GM10266 (cell line): ENCODE measurements around the gene CTNNAL1.
"Not testable (repeated sequence)": the region's sequence is repeated elsewhere in the genome, so short reads cannot be mapped to it uniquely, and the experiment has no call there.

Source experiments
- DNase-seq: peaks from one replicate; pipeline ENCODE4 v3.0.0; 2012; ENCODE audit errors: extremely low spot score
- TF ChIP-seq, protein P1 (sequence below): IDR thresholded peaks from 2 replicates; pipeline ENCODE4 v1.5.1; 2012; ENCODE audit warnings: mild to moderate bottlenecking, low read depth; ENCODE audit not compliant: control insufficient read depth, insufficient read depth; ENCODE audit errors: missing control alignments

CTNNAL1 gene, protein sequence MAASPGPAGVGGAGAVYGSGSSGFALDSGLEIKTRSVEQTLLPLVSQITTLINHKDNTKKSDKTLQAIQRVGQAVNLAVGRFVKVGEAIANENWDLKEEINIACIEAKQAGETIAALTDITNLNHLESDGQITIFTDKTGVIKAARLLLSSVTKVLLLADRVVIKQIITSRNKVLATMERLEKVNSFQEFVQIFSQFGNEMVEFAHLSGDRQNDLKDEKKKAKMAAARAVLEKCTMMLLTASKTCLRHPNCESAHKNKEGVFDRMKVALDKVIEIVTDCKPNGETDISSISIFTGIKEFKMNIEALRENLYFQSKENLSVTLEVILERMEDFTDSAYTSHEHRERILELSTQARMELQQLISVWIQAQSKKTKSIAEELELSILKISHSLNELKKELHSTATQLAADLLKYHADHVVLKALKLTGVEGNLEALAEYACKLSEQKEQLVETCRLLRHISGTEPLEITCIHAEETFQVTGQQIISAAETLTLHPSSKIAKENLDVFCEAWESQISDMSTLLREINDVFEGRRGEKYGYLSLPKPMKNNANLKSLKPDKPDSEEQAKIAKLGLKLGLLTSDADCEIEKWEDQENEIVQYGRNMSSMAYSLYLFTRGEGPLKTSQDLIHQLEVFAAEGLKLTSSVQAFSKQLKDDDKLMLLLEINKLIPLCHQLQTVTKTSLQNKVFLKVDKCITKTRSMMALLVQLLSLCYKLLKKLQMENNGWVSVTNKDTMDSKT

DNA sequence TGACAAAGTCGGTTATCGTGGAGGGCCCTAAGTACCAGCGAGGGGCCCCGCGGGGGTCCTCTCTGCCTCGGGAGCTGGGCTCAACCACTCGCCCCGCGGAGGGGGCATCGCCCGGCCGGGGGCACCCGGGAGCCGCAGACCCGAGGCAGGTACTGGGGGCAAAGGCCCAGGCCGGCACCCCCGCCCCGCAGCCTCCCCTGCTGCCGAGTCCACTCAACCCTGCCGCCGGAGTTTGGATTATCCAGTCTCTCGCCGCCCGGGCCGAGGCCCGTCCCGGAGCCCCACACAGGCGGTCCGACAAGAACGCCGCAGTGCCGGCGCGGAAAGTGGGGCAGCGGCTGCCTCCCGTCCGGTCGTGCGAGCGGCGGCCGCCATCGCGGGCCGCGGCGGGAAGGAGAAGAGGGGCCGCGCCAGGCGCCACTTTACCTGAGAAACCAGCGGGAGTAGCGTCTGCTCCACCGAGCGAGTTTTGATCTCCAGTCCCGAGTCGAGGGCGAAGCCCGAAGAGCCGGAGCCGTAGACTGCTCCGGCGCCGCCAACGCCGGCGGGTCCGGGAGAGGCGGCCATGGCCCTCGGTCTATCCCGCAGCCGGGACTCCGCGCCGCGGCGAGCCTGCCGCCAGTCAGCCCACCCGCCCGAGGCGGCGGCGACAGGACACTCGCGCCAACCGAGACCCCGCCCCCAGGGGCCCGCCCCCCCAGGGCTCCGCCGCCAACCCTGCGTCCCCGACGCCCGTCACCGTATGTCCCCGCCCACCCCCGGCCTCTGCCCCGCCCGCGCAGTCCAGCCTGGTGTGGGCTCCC, at the start of gene CTNNAL1:
CTNNAL1 (minus strand) TSS at position 624 of the 803 bp plus-strand sequence; CDS start at position 567, 57 bp downstream.
- TF ChIP-seq, protein P1, sequence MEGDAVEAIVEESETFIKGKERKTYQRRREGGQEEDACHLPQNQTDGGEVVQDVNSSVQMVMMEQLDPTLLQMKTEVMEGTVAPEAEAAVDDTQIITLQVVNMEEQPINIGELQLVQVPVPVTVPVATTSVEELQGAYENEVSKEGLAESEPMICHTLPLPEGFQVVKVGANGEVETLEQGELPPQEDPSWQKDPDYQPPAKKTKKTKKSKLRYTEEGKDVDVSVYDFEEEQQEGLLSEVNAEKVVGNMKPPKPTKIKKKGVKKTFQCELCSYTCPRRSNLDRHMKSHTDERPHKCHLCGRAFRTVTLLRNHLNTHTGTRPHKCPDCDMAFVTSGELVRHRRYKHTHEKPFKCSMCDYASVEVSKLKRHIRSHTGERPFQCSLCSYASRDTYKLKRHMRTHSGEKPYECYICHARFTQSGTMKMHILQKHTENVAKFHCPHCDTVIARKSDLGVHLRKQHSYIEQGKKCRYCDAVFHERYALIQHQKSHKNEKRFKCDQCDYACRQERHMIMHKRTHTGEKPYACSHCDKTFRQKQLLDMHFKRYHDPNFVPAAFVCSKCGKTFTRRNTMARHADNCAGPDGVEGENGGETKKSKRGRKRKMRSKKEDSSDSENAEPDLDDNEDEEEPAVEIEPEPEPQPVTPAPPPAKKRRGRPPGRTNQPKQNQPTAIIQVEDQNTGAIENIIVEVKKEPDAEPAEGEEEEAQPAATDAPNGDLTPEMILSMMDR: peak; percentile 6
- DNase-seq: peak; percentile 96

DNA sequence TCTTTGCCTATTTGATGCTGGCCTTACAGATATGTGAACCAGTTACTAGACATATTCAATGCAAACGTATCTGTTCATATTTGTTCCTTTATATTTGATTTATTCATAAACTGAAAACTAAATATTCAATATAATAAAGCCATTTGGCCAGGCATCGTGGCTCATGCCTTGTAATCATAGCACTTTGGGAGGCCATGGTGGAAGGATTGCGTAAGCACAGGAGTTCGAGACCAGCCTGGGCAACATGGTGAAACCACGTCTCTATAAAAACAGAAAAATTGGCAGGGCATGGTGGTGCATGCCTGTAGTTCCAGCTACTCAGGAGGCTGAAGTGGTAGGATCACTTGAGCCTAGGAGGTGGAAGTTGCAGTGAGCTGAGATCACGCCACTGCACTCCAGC, 49.2 kb upstream of the CTNNAL1 start:
- TF ChIP-seq, protein P1: no peak
- DNase-seq: no peak

DNA sequence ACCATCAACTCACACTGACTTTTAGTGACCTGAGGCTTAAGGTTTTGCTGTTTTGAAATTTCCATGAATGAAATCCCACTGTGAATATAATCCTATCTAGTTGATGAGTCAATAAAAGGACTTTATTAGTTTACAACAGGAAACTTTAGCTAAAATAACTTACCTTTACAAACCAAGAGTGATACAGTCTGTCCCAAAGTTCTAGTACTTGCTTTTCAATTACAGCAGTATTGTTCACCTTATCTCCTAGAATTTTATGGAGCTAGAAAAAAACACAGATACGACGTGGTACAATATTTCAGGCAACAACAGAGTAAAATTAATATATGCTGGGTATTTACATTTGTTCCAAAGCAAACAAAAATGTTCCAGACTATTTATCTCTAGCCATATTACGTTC, 46.9 kb upstream of the CTNNAL1 start:
- no peak for DNase-seq
- TF ChIP-seq, protein P1: no peak

DNA sequence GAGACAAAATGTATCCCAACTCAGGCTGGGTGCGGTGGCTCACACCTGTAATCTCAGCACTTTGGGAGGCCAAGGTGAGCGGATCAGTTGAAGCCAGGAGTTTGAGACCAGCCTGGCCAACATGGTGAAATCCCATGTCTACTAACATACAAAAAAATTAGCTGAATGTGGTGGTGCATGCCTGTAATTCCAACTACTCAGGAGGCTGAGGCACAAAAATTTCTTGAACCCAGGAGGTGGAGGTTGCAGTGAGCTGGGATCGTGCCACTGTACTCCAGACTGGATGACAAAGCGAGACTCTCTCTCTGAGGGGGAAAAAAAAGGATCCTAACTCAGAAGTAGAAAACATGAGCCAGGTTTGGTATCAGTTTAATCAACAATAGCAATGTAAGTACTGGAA, 39.8 kb upstream of the CTNNAL1 start:
- DNase-seq: not testable (repeated sequence)

DNA sequence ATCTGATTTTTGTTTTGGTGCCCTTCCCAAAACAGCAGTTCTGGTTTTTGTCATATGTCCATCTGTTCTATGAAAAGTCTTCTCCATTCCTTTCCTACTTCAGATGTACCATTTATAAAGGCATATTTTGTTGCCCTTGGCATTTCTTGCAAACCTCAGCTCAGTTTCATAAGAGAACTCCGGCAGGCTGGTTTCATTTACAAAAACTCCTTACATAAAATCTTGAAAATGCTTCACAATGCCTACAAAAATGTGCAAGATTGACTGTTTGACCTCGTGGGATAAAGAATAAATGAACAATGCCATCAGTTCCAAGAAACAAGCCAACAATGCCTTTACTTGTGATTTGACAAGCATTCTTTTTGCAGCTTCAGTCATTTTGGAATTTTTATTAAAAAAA, 39.1 kb upstream of the CTNNAL1 start:
- DNase-seq: no peak

DNA sequence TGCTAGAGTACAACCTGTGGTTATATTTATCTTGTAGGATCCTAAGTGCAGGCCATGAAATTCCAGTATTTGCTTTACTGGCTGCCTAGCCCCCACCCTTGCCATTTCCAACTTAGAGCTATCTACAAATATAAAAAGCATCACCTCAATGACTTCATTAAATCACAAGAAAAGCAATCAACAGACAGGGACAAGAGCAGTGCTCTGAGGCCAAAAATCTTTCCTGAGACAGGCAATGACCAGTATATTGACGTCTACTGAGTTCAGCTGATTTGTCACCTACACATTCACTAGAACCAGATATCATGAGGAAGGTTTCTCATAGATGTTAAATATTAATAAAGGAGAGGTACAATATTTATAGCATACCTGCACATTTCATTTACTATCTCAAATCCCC, 38.4 kb upstream of the CTNNAL1 start:
- TF ChIP-seq, protein P1: no peak
- DNase-seq: no peak

More for the DNA sequence above, 39.1 kb upstream of the CTNNAL1 start:
- TF ChIP-seq, protein P1: no peak

DNA sequence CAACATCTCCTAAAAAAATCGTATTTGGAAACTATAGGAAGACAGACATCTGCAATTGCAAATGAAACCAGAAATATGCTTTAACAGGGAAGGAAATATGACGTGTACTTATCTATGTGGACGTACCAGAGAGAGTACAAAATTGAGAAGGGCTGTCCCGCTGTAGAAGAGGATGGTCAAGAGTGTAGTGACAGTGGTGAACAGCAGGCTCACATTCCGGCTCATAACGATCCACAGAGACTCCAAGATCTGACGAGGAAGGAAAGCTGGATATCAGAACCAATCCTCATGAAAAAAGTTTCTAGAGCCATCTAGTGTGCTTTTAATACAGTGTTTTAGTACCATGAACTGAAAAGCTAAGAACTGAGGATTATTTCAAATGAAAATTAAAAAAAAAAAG, 37.1 kb upstream of the CTNNAL1 start:
- no peak for DNase-seq
- TF ChIP-seq, protein P1: no peak
